Endothelial cell of umbilical vein (primary cell): Measurements from ENCODE around the gene DAG1. TPM values are rescaled to one million over a fixed set of nuclear protein-coding genes. Genes with fewer than 3 reads are reported as not detected.

Experiments
- BruUV-seq: library from RNA; stranded (reverse); fragments of 400-500 nt; replicated peaks from 2 replicates; lab custom pipeline; 2021; lab: Mats Ljungman, UMichigan
- CTCF ChIA-PET: fragments of 300-600, 350-600 bp; sonication (Branson Sonifier 250); formaldehyde crosslinking; loops from one replicate; lab custom pipeline; 2021; ENCODE audit warnings: antibody characterized with exemption, inconsistent platforms; lab: Charles Lee
- POLR2A ChIA-PET: fragments of 300-600, 350-600 bp; sonication (Branson Sonifier 250); formaldehyde crosslinking; loops from one replicate; lab custom pipeline; 2021; ENCODE audit warnings: antibody characterized with exemption, inconsistent platforms; lab: Charles Lee
- DNase-seq: peaks from one replicate; pipeline ENCODE4 v3.0.0-alpha.2; 2011; ENCODE audit warnings: low read depth, low spot score
- FAIRE-seq: peaks from 2 replicates; lab custom pipeline; 2011; peaks lifted over from hg19 to GRCh38; lab: Jason Lieb, UNC
- H2AFZ ChIP-seq: 2 replicates; pipeline ENCODE4 v1.6.0; 2012; ENCODE audit warnings: low read depth, low read length, control low read depth, inconsistent platforms
- H3K27ac ChIP-seq: 2 replicates; pipeline ENCODE4 v1.5.1; 2011; ENCODE audit warnings: low read depth, mild to moderate bottlenecking, control low read depth, low read length, moderate library complexity; ENCODE audit not compliant: insufficient read depth
- H3K27me3 ChIP-seq, 2 experiments: 2 replicates each; pipeline versions ENCODE4 v1.6.0 to v1.6.1; 2011; ENCODE audit warnings: low read length in 2 of 2, mixed read lengths in 1 of 2; ENCODE audit not compliant: control insufficient read depth in 2 of 2, insufficient read depth in 2 of 2
- H3K36me3 ChIP-seq, 2 experiments: 2 replicates in 1 of 2; 3 replicates in 1 of 2; pipeline ENCODE4 v1.5.1; 2011; ENCODE audit warnings: low read length in 2 of 2, mild to moderate bottlenecking in 1 of 2, moderate library complexity in 1 of 2; ENCODE audit not compliant: control insufficient read depth in 2 of 2, insufficient read depth in 2 of 2; ENCODE audit errors: extremely low read depth in 1 of 2
- H3K4me1 ChIP-seq: 3 replicates; pipeline ENCODE4 v1.5.1; 2011; ENCODE audit warnings: mild to moderate bottlenecking, low read length; ENCODE audit not compliant: control insufficient read depth, insufficient read depth; ENCODE audit errors: extremely low read depth
- H3K4me2 ChIP-seq: 2 replicates; pipeline ENCODE4 v1.6.1; 2011; ENCODE audit warnings: low read length, control low read depth, mixed read lengths; ENCODE audit not compliant: insufficient read depth
- H3K4me3 ChIP-seq, 3 experiments: fragments of 200-600 bp in 1 of 3; sonication (generic), shearing (Covaris generic) in 1 of 3; replicated peaks in 1 of 3; 2 replicates each; pipeline ENCODE4 v1.5.1; 2011 to 2016; ENCODE audit warnings: control low read depth in 3 of 3, low read length in 3 of 3, mild to moderate bottlenecking in 2 of 3, inconsistent platforms in 1 of 3, low read depth in 1 of 3, moderate library complexity in 1 of 3; ENCODE audit not compliant: insufficient read depth in 1 of 3
- H3K79me2 ChIP-seq: 2 replicates; pipeline ENCODE4 v1.6.0; 2012; ENCODE audit warnings: low read length, inconsistent platforms; ENCODE audit not compliant: control insufficient read depth, insufficient read depth
- H3K9ac ChIP-seq: replicated peaks from 2 replicates; pipeline ENCODE3; 2011; ENCODE audit warnings: low read length, control low read depth; ENCODE audit not compliant: insufficient read depth; ENCODE audit errors: extremely low read depth
- H3K9me1 ChIP-seq: replicated peaks from 3 replicates; pipeline ENCODE4 v1.6.0; 2011; ENCODE audit warnings: mild to moderate bottlenecking, low read length; ENCODE audit not compliant: control insufficient read depth, insufficient read depth; ENCODE audit errors: extremely low read depth
- H3K9me3 ChIP-seq: replicated peaks from 2 replicates; pipeline ENCODE4 v1.5.1; 2012; ENCODE audit warnings: low read length, inconsistent platforms; ENCODE audit not compliant: control insufficient read depth, insufficient read depth
- H4K20me1 ChIP-seq: replicated peaks from 2 replicates; pipeline ENCODE3; 2011; ENCODE audit warnings: mild to moderate bottlenecking, low read length; ENCODE audit not compliant: control insufficient read depth, insufficient read depth; ENCODE audit errors: extremely low read depth
- CTCF ChIP-seq, 2 donors: IDR thresholded peaks; 1 replicate in 1 of 2; 2 replicates in 1 of 2; pipeline ENCODE4 v1.5.1; 2011; ENCODE audit warnings: low read length in 2 of 2, mild to moderate bottlenecking in 2 of 2, moderate library complexity in 2 of 2, control low read depth in 1 of 2, inconsistent platforms in 1 of 2, low read depth in 1 of 2; ENCODE audit not compliant: insufficient read depth in 1 of 2; ENCODE audit errors: extremely low read depth in 1 of 2
- EZH2 ChIP-seq: IDR thresholded peaks from 2 replicates; pipeline ENCODE4 v1.6.1; 2012; ENCODE audit warnings: borderline replicate concordance, low read depth, mild to moderate bottlenecking, moderate library complexity, low read length, inconsistent platforms; ENCODE audit not compliant: severe bottlenecking
- FOS ChIP-seq: IDR thresholded peaks from 2 replicates; pipeline ENCODE4 v1.6.1; 2011; ENCODE audit warnings: mild to moderate bottlenecking, low read length, moderate library complexity, borderline replicate concordance; ENCODE audit not compliant: insufficient read depth
- GATA2 ChIP-seq: IDR thresholded peaks from 2 replicates; pipeline ENCODE4 v1.7.0; 2011; ENCODE audit warnings: low read depth, mild to moderate bottlenecking, moderate library complexity, mixed read lengths, low read length; ENCODE audit not compliant: insufficient read length, insufficient read depth
- JUN ChIP-seq: IDR thresholded peaks from 2 replicates; pipeline ENCODE4 v1.6.1; 2011; ENCODE audit warnings: borderline replicate concordance, low read depth; ENCODE audit not compliant: insufficient read length, insufficient read depth
- MAX ChIP-seq: IDR thresholded peaks from 2 replicates; pipeline ENCODE4 v1.6.1; 2011; ENCODE audit not compliant: insufficient read depth, insufficient read length
- MYC ChIP-seq: IDR thresholded peaks from one replicate; pipeline ENCODE4 v1.6.1; 2011; ENCODE audit warnings: mild to moderate bottlenecking, low read depth, low read length
- POLR2A ChIP-seq: IDR thresholded peaks from 2 replicates; pipeline ENCODE4 v1.6.1; 2012; ENCODE audit warnings: low read depth, mild to moderate bottlenecking, control low read depth, low read length
- POLR2AphosphoS5 ChIP-seq: IDR thresholded peaks from 2 replicates; pipeline ENCODE4 v1.6.1; 2012; ENCODE audit warnings: low read depth, mild to moderate bottlenecking, control low read depth, low read length, moderate library complexity; ENCODE audit not compliant: insufficient read depth
- dilution Hi-C: fragments of 300-500 bp; cut with MboI; formaldehyde crosslinking; loops from one replicate; pipeline ENCODE4 v1.15.0; 2019; ENCODE audit warnings: low sequenced_read_pairs; ENCODE audit not compliant: extremely low pct_ligation_motif_present
- intact Hi-C: fragments of 100-400 bp; cut with micrococcal nuclease; formaldehyde crosslinking; loops from one replicate; pipeline ENCODE4 v1.10.0; 2022
- polyA plus RNA-seq, 4 experiments: library from polyadenylated mRNA; depleted of rRNA in 3 of 4; stranded (reverse) in 3 of 4; unstranded in 1 of 4; fragments of >200 nt; gene quantifications; 2 replicates each; pipeline versions ENCODE4 v1.2.1 to v1.2.3, GENCODE V29; 2011 to 2012; ENCODE audit warnings: missing spikeins in 1 of 4
- small RNA-seq: library from RNA; depleted of rRNA; stranded (forward); fragments of <200 nt; gene quantifications from one replicate; pipeline ENCODE3, GENCODE V24; 2012; ENCODE audit warnings: low replicate concordance, low read depth; ENCODE audit not compliant: insufficient read depth, insufficient read length
- total RNA-seq: library from RNA; stranded (reverse); gene quantifications from 2 replicates; pipeline ENCODE4 v1.2.3, GENCODE V29; 2021

DAG1 gene
- total and polyA plus RNA-seq, 2 donors (not counting 3 experiments of a cell fraction or from before 2014, with no cell fraction given): 59.6 to 97.5 TPM

- ChIA-PET POLR2A (no interaction called here), CTCF (interaction anchor here (1.2 to 1.6 kb wide), 2 partner anchors 17 to 43 kb away, joined by 3 to 5 read pairs; no protein-coding TSS in a partner anchor)
- TF ChIP-seq POLR2A: no peak
- no peak for TF ChIP-seq MAX
- no peak for TF ChIP-seq CTCF (IDR thresholded peaks at IDR 0.05; ENCODE audit: extremely low read depth in 1 of 2, insufficient read depth in 1 of 2, low read depth in 1 of 2, low read length in 2 of 2)
- TF ChIP-seq POLR2AphosphoS5: no peak
- TF ChIP-seq FOS: no peak
- TF ChIP-seq JUN: no peak
- no peak for TF ChIP-seq GATA2
- no peak for TF ChIP-seq EZH2
- TF ChIP-seq MYC: no peak
- Histone ChIP-seq H3K27me3 (peaks cover 0 to under 1% of the 10 kb centered on the region in 2 experiments), H3K9me1 (no peaks in the 10 kb centered on the region), H3K79me2 (no peaks in the 10 kb centered on the region), H3K9me3 (no peaks in the 10 kb centered on the region), H3K27ac (no peak overlapping the region), H3K9ac (no peak overlapping the region), H3K4me3 (no peak overlapping the region), H2AFZ (no peak overlapping the region), H3K4me2 (no peak overlapping the region), H3K36me3 (no peaks in the 10 kb centered on the region), H3K4me1 (no peaks in the 10 kb centered on the region), H4K20me1 (no peaks in the 10 kb centered on the region)
- FAIRE-seq: no peak
- BruUV-seq: no TSS peak
- intact Hi-C loops: no loop called here
- dilution Hi-C loops: no loop called here
- DNase-seq: no peak
Observed at GRCh38 chr3:49582177-49582576, 112.1 kb downstream of the DAG1 start.

Small RNAs within 50 kb of the gene (small RNA-seq; reads per million reads assigned to genes)
- not detected for gene RNA5SP130

Other genes starting within 250 kb of the DAG1 start
- 3.9 and 5.6 TPM in 2 replicates for gene C3orf62, start 193.0 kb upstream of the DAG1 start, total RNA-seq
- gene C3orf62, start 193.0 kb upstream of the DAG1 start, polyA plus RNA-seq: 1.8 and 2.8 TPM in 2 replicates
- gene USP4, start 130.2 kb upstream of the DAG1 start, total RNA-seq: 61.3 and 63.0 TPM in 2 replicates
- gene USP4, start 130.2 kb upstream of the DAG1 start, polyA plus RNA-seq: 33.9 and 39.1 TPM in 2 replicates
- gene GPX1, start 111.9 kb upstream of the DAG1 start, total RNA-seq: 427 and 461 TPM in 2 replicates
- gene GPX1, start 111.9 kb upstream of the DAG1 start, polyA plus RNA-seq: 1,348 and 1,830 TPM in 2 replicates
- 571 and 580 TPM in 2 replicates for gene RHOA, start 58.3 kb upstream of the DAG1 start, total RNA-seq
- gene RHOA, start 58.3 kb upstream of the DAG1 start, polyA plus RNA-seq: 312 and 450 TPM in 2 replicates
- gene TCTA, start 57.8 kb upstream of the DAG1 start, total RNA-seq: 18.6 and 21.9 TPM in 2 replicates
- 31.3 and 32.3 TPM in 2 replicates for gene TCTA, start 57.8 kb upstream of the DAG1 start, polyA plus RNA-seq
- 3.3 and 4.4 TPM in 2 replicates for gene AMT, start 47.8 kb upstream of the DAG1 start, total RNA-seq
- 8.9 and 9.0 TPM in 2 replicates for gene AMT, start 47.8 kb upstream of the DAG1 start, polyA plus RNA-seq
- 13.3 and 15.0 TPM in 2 replicates for gene NICN1, start 40.9 kb upstream of the DAG1 start, total RNA-seq
- gene NICN1, start 40.9 kb upstream of the DAG1 start, polyA plus RNA-seq: 20.9 and 26.7 TPM in 2 replicates
- gene BSN, start 84.2 kb downstream of the DAG1 start, total RNA-seq: 0.27 and 0.28 TPM in 2 replicates
- gene BSN, start 84.2 kb downstream of the DAG1 start, polyA plus RNA-seq: 0.03 and 0.04 TPM in 2 replicates
- gene APEH, start 204.1 kb downstream of the DAG1 start, total RNA-seq: 68.2 and 77.9 TPM in 2 replicates
- 74.3 and 74.8 TPM in 2 replicates for gene APEH, start 204.1 kb downstream of the DAG1 start, polyA plus RNA-seq
- gene MST1, start 219.2 kb downstream of the DAG1 start, total RNA-seq: 6.1 and 8.7 TPM in 2 replicates
- 15.3 and 17.5 TPM in 2 replicates for gene MST1, start 219.2 kb downstream of the DAG1 start, polyA plus RNA-seq
- 43.4 and 51.0 TPM in 2 replicates for gene RNF123, start 219.3 kb downstream of the DAG1 start, total RNA-seq
- gene RNF123, start 219.3 kb downstream of the DAG1 start, polyA plus RNA-seq: 59.3 and 67.2 TPM in 2 replicates
- 0.21 TPM in 1 of 2 replicates, not detected in the other for gene AMIGO3, start 249.4 kb downstream of the DAG1 start, total RNA-seq
- gene AMIGO3, start 249.4 kb downstream of the DAG1 start, polyA plus RNA-seq: 0.21 and 1.2 TPM in 2 replicates